PFSK-1 (cell line): Measurements from ENCODE around the gene LMO7.

ENCODE experiments used
- FOXP2 ChIP-seq: optimal IDR thresholded peaks from 2 replicates; pipeline ENCODE3; 2011; ENCODE audit warnings: borderline replicate concordance, control low read depth, inconsistent platforms; ENCODE audit not compliant: insufficient read depth; ENCODE audit errors: extremely low read length, extremely low read depth
- POLR2AphosphoS5 ChIP-seq: IDR thresholded peaks from 2 replicates; pipeline ENCODE4 v1.6.1; 2012; ENCODE audit warnings: low read depth, mild to moderate bottlenecking, control low read depth, low read length, moderate library complexity
- REST ChIP-seq, 2 experiments: IDR thresholded peaks; 2 replicates each; pipeline versions ENCODE4 v1.6.1 to v1.8.0; 2011 to 2012; ENCODE audit warnings: low read depth in 2 of 2, low read length in 2 of 2, control low read depth in 1 of 2, inconsistent platforms in 1 of 2, mild to moderate bottlenecking in 1 of 2, moderate library complexity in 1 of 2; ENCODE audit not compliant: insufficient read depth in 1 of 2
- SIN3A ChIP-seq: IDR thresholded peaks from 2 replicates; pipeline ENCODE4 v1.6.1; 2012; ENCODE audit warnings: mild to moderate bottlenecking, low read length, moderate library complexity, borderline replicate concordance; ENCODE audit not compliant: insufficient read depth
- TAF1 ChIP-seq: IDR thresholded peaks from 2 replicates; pipeline ENCODE4 v1.6.1; 2012; ENCODE audit warnings: low read length, control low read depth, borderline replicate concordance; ENCODE audit not compliant: insufficient read depth

The LMO7 gene

GRCh38 chr13:75813323-75813722, 177.2 kb downstream of the LMO7 start:
- TF ChIP-seq TAF1: no peak
- TF ChIP-seq REST (IDR thresholded peaks at IDR 0.05; ENCODE audit: insufficient read depth in 1 of 2, low read depth in 2 of 2, low read length in 2 of 2): no peak
- TF ChIP-seq POLR2AphosphoS5: no peak
- no peak for TF ChIP-seq FOXP2
- no peak for TF ChIP-seq SIN3A

- TF ChIP-seq FOXP2 (no peak), TAF1 (no peak), SIN3A (no peak), REST (IDR thresholded peaks at IDR 0.05; ENCODE audit: insufficient read depth in 1 of 2, low read depth in 2 of 2, low read length in 2 of 2) (no peak), POLR2AphosphoS5 (no peak)
Measured at GRCh38 chr13:75818179-75818967, 182.2 kb downstream of the LMO7 start.

GRCh38 chr13:75818968-75819225, 182.8 kb downstream of the LMO7 start:
- no peak for TF ChIP-seq SIN3A
- TF ChIP-seq POLR2AphosphoS5: no peak
- no peak for TF ChIP-seq REST (IDR thresholded peaks at IDR 0.05; ENCODE audit: insufficient read depth in 1 of 2, low read depth in 2 of 2, low read length in 2 of 2)
- TF ChIP-seq FOXP2: no peak
- no peak for TF ChIP-seq TAF1

GRCh38 chr13:75825161-75825560, 189.0 kb downstream of the LMO7 start:
- no peak for TF ChIP-seq POLR2AphosphoS5

- TF ChIP-seq REST (IDR thresholded peaks at IDR 0.05; ENCODE audit: insufficient read depth in 1 of 2, low read depth in 2 of 2, low read length in 2 of 2) (no peak), TAF1 (no peak), SIN3A (no peak), FOXP2 (no peak), POLR2AphosphoS5 (no peak)
Measured at GRCh38 chr13:75825594-75825993, 189.5 kb downstream of the LMO7 start.

- TF ChIP-seq TAF1 (no peak), REST (IDR thresholded peaks at IDR 0.05; ENCODE audit: insufficient read depth in 1 of 2, low read depth in 2 of 2, low read length in 2 of 2) (no peak), SIN3A (no peak), FOXP2 (no peak), POLR2AphosphoS5 (no peak)
Measured at GRCh38 chr13:75826391-75826790, 190.3 kb downstream of the LMO7 start.
